K562 (cell line): Measurements from ENCODE around the gene SLAIN2. TPM values are rescaled to one million over a fixed set of nuclear protein-coding genes. Genes with fewer than 3 reads are reported as not detected.

Experiments
- ATAC-seq: fragments of 200-7000 bp; cut with Tn5 transposase; 3 replicates; pipeline ENCODE4 v1.9.1; 2020; ENCODE audit warnings: moderate library complexity
- BruUV-seq: library from RNA; stranded (reverse); fragments of 400-500 nt; replicated peaks from 2 replicates; lab custom pipeline; 2021; lab: Mats Ljungman, UMichigan
- CTCF ChIA-PET: fragments of 300-600 bp; formaldehyde crosslinking; extraction: SDS; loops from one replicate; lab custom pipeline; 2021; ENCODE audit warnings: low intra/inter-chr PET ratio; lab: Yijun Ruan, JAX
- POLR2A ChIA-PET: fragments of 300-600, 350-650 bp; sonication (Branson Sonifier 250); formaldehyde crosslinking; extraction: SDS; loops from one replicate; lab custom pipeline; 2021; ENCODE audit warnings: antibody characterized with exemption, inconsistent platforms; lab: Yijun Ruan, JAX
- DNase-seq, 4 experiments: peaks; one replicate each; pipeline versions ENCODE4 v3.0.0 to v3.0.0-alpha.2; 2011 to 2018; ENCODE audit warnings: low spot score in 3 of 4, mixed read lengths in 3 of 4; ENCODE audit errors: extremely low read depth in 1 of 4
- FAIRE-seq: peaks from 2 replicates; lab custom pipeline; 2011; peaks lifted over from hg19 to GRCh38; lab: Jason Lieb, UNC
- H2AFZ ChIP-seq: 2 replicates; pipeline ENCODE4 v1.6.0; 2011; ENCODE audit warnings: low read depth, low read length, control low read depth, inconsistent platforms
- H3K27ac ChIP-seq: fragments of 200-600 bp; 3 replicates; pipeline ENCODE4 v1.8.0; 2011; ENCODE audit warnings: low read depth, mild to moderate bottlenecking, control low read depth, inconsistent platforms, low read length, moderate library complexity, mixed read lengths; ENCODE audit errors: extremely low read depth
- H3K27me3 ChIP-seq, 2 experiments: fragments of 300-600 bp in 1 of 2; 2 replicates in 1 of 2; 3 replicates in 1 of 2; pipeline versions ENCODE4 v1.6.0 to v1.8.0; 2011; ENCODE audit warnings: inconsistent platforms in 2 of 2, low read length in 2 of 2, mild to moderate bottlenecking in 1 of 2, mixed read lengths in 1 of 2, moderate library complexity in 1 of 2; ENCODE audit not compliant: control insufficient read depth in 2 of 2, insufficient read depth in 2 of 2
- H3K36me3 ChIP-seq: fragments of 300-600 bp; 3 replicates; pipeline ENCODE4 v1.8.0; 2011; ENCODE audit warnings: mild to moderate bottlenecking, low read length, inconsistent platforms; ENCODE audit not compliant: control insufficient read depth, insufficient read depth
- H3K4me1 ChIP-seq, 2 experiments: fragments of 200-600 bp in 1 of 2; replicated peaks in 1 of 2; 2 replicates in 1 of 2; 3 replicates in 1 of 2; pipeline versions ENCODE4 v1.5.1 to v1.8.0; 2011; ENCODE audit warnings: inconsistent platforms in 2 of 2, low read length in 2 of 2, mild to moderate bottlenecking in 1 of 2, mixed read lengths in 1 of 2, moderate library complexity in 1 of 2; ENCODE audit not compliant: control insufficient read depth in 2 of 2, insufficient read depth in 2 of 2
- H3K4me2 ChIP-seq: 2 replicates; pipeline ENCODE4 v1.6.1; 2011; ENCODE audit warnings: low read length, control low read depth, inconsistent platforms, mixed read lengths; ENCODE audit not compliant: insufficient read depth
- H3K4me3 ChIP-seq: fragments of 200-600 bp; sonication (generic), shearing (Covaris generic); 2 replicates; pipeline ENCODE4 v1.5.1; 2016; ENCODE audit warnings: control low read depth, inconsistent platforms
- H3K79me2 ChIP-seq: fragments of 200-600 bp; 3 replicates; pipeline ENCODE4 v1.8.0; 2011; ENCODE audit warnings: low read length, inconsistent platforms; ENCODE audit not compliant: control insufficient read depth, insufficient read depth
- H3K9ac ChIP-seq, 2 experiments: 2 replicates each; pipeline versions ENCODE4 v1.6.0 to v1.6.1; 2011; ENCODE audit warnings: low read depth in 2 of 2, low read length in 2 of 2, control low read depth in 1 of 2, inconsistent platforms in 1 of 2, mild to moderate bottlenecking in 1 of 2, mixed read lengths in 1 of 2; ENCODE audit not compliant: insufficient read depth in 1 of 2
- H3K9me1 ChIP-seq: one replicate; pipeline ENCODE4 v1.6.0; 2011; ENCODE audit warnings: inconsistent platforms, mild to moderate bottlenecking, low read length, moderate library complexity; ENCODE audit not compliant: control insufficient read depth, insufficient read depth
- H3K9me3 ChIP-seq: replicated peaks from 2 replicates; pipeline ENCODE4 v1.5.1; 2011; ENCODE audit warnings: low read depth, low read length, inconsistent platforms; ENCODE audit not compliant: control insufficient read depth, insufficient read depth
- H4K20me1 ChIP-seq: replicated peaks from 2 replicates; pipeline ENCODE4 v1.6.1; 2011; ENCODE audit warnings: low read length, inconsistent platforms, mixed read lengths; ENCODE audit not compliant: control insufficient read depth, insufficient read depth
- ATF7 ChIP-seq: fragments of 450-650 bp; IDR thresholded peaks from 2 replicates; pipeline ENCODE4 v1.7.1; 2014; ENCODE audit warnings: mild to moderate bottlenecking, moderate library complexity
- KLF6 ChIP-seq: fragments of 250-450 bp; sonication (Bioruptor Pico); IDR thresholded peaks from 2 replicates; pipeline ENCODE4 v1.4.0; 2020; ENCODE audit warnings: mild to moderate bottlenecking, moderate library complexity, borderline replicate concordance
- NONO ChIP-seq, 2 experiments: fragments of 200-400 bp in 1 of 2; fragments of 450-650 bp in 1 of 2; formaldehyde crosslinking in 1 of 2; IDR thresholded peaks; 2 replicates each; pipeline ENCODE4 v1.6.1; 2017; ENCODE audit warnings: low read depth in 2 of 2, mild to moderate bottlenecking in 2 of 2, moderate library complexity in 2 of 2, low read length in 1 of 2
- SMAD3 ChIP-seq: fragments of 450-650 bp; formaldehyde crosslinking; conservative IDR thresholded peaks from 2 replicates; pipeline ENCODE4 v1.4.0; 2020; ENCODE audit warnings: mild to moderate bottlenecking
- ZNF589 ChIP-seq: fragments of 200-800 bp; sonication (Bioruptor generic); IDR thresholded peaks from 2 replicates; pipeline ENCODE4 v1.6.1; 2016; ENCODE audit warnings: low read depth, missing genetic modification characterization, missing compliant biosample characterization
- WGBS: fragments of 100-300 bp; shearing (Covaris generic); methylation state at CpG from one replicate; pipeline ENCODE4 v1.1.6; 2016; ENCODE audit warnings: low coverage, mixed read lengths; ENCODE audit not compliant: insufficient coverage; ENCODE audit errors: missing lambda C conversion rate; 5-methylcytosine and 5-hydroxymethylcytosine counted together
- in situ Hi-C: fragments of 300-500 bp; cut with MboI; formaldehyde crosslinking; loops from 4 replicates; pipeline ENCODE4 v1.15.0; 2018; ENCODE audit warnings: inconsistent platforms, mixed read lengths
- intact Hi-C: fragments of 100-400 bp; cut with micrococcal nuclease; formaldehyde crosslinking; loops from 2 replicates; pipeline ENCODE4 v1.14.2; 2022
- polyA plus RNA-seq, 8 experiments: library from polyadenylated mRNA; depleted of rRNA in 4 of 8; stranded (reverse) in 5 of 8; unstranded in 3 of 8; fragments of >200 nt; fragmentation: Nextera tagmentation in 2 of 8; fragmentation: Illumina TruSeq in 1 of 8; extraction: Ambion mirVana in 2 of 8; extraction: Trizol in 1 of 8; gene quantifications; 2 replicates each; pipeline versions ENCODE4 v1.2.1 to v1.2.3, GENCODE V29; 2011 to 2014; ENCODE audit warnings: inconsistent platforms in 1 of 8, missing spikeins in 1 of 8
- total RNA-seq, 7 experiments: library from RNA; depleted of rRNA in 6 of 7; stranded (reverse); fragments of >200 nt in 6 of 7; fragmentation: Illumina TruSeq in 2 of 7; extraction: Trizol in 2 of 7; gene quantifications; 2 replicates each; pipeline versions ENCODE4 v1.2.1 to v1.2.3, GENCODE V29; 2011 to 2021; ENCODE audit warnings: low replicate concordance in 1 of 7
- TF ChIP-seq, protein P1 (sequence below): IDR thresholded peaks from 2 replicates; pipeline ENCODE4 v1.6.1; 2011; ENCODE audit not compliant: insufficient read length; ENCODE audit errors: extremely low read depth
- TF ChIP-seq, protein P2 (sequence below): sonication (generic); formaldehyde crosslinking; IDR thresholded peaks from 2 replicates; pipeline ENCODE4 v1.8.0; 2023; ENCODE audit warnings: missing genetic modification reagents, mild to moderate bottlenecking, borderline replicate concordance
- TF ChIP-seq, protein P3 (sequence below): sonication (generic); IDR thresholded peaks from 2 replicates; pipeline ENCODE4 v1.6.1; 2016

The SLAIN2 gene
- total and polyA plus RNA-seq, 9 of the 15 experiments (the other 6 are each of a cell fraction or from before 2014, with no cell fraction given): 3.5 to 116 (median 35.0) TPM

DNA sequence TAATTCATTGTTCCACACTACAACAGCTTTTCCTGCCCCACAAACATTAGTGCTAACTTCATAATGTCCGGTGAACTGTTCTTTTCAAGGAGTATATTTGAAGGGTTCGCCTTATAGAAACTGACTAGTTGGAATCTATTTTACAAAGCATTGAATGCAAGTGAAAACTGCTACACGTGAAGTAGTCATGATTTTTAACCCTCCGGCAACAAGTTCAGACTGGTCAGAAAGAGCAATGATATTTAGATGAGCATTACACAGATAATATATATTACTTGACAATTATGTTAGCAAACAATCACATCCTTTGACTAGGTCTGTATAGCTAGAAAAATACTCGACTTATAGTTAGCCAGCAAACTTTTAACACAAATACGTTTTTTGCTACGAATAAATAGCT is 1.7 kb upstream of the SLAIN2 start:
- H3K27ac ChIP-seq: peak overlapping the region; percentile 98; the same call in 2 of the 3 replicates
- H3K9me3 ChIP-seq: no peaks in the 10 kb centered on the region
- BruUV-seq: no TSS peak
- no peaks in the 10 kb centered on the region for H3K9me1 ChIP-seq
- H3K27me3 ChIP-seq: no peaks in the 10 kb centered on the region
- DNase-seq (no peak), FAIRE-seq (no peak), ATAC-seq (no peak)
- H3K4me3 ChIP-seq: no peak overlapping the region
- peaks cover 14% of the 10 kb centered on the region; the same call in 1 of the 2 replicates for H4K20me1 ChIP-seq
- H3K4me1 ChIP-seq: peaks cover 12 to 45% of the 10 kb centered on the region in 2 experiments; a peak in 4 of 5 replicates
- H3K79me2 ChIP-seq: peaks cover 33% of the 10 kb centered on the region
- peak overlapping the region in 1 of 2 experiments; percentile 94; a peak in 2 of 4 replicates for H3K9ac ChIP-seq
- in situ Hi-C loops: no loop called here
- H3K4me2 ChIP-seq: peak overlapping the region; percentile 88
- CTCF ChIA-PET: no interaction called here
- WGBS: 27% methylated on average over 7 of the region's 7 CpGs
- 0 out of 2 replicates have a peak, but pooled peaks have one; percentile 15 for TF ChIP-seq ZNF589
- TF ChIP-seq KLF6 (CRISPR knock-in tag): no peak
- no peak for TF ChIP-seq ATF7
- TF ChIP-seq, protein P1, sequence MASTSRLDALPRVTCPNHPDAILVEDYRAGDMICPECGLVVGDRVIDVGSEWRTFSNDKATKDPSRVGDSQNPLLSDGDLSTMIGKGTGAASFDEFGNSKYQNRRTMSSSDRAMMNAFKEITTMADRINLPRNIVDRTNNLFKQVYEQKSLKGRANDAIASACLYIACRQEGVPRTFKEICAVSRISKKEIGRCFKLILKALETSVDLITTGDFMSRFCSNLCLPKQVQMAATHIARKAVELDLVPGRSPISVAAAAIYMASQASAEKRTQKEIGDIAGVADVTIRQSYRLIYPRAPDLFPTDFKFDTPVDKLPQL: no peak
- TF ChIP-seq, protein P2, sequence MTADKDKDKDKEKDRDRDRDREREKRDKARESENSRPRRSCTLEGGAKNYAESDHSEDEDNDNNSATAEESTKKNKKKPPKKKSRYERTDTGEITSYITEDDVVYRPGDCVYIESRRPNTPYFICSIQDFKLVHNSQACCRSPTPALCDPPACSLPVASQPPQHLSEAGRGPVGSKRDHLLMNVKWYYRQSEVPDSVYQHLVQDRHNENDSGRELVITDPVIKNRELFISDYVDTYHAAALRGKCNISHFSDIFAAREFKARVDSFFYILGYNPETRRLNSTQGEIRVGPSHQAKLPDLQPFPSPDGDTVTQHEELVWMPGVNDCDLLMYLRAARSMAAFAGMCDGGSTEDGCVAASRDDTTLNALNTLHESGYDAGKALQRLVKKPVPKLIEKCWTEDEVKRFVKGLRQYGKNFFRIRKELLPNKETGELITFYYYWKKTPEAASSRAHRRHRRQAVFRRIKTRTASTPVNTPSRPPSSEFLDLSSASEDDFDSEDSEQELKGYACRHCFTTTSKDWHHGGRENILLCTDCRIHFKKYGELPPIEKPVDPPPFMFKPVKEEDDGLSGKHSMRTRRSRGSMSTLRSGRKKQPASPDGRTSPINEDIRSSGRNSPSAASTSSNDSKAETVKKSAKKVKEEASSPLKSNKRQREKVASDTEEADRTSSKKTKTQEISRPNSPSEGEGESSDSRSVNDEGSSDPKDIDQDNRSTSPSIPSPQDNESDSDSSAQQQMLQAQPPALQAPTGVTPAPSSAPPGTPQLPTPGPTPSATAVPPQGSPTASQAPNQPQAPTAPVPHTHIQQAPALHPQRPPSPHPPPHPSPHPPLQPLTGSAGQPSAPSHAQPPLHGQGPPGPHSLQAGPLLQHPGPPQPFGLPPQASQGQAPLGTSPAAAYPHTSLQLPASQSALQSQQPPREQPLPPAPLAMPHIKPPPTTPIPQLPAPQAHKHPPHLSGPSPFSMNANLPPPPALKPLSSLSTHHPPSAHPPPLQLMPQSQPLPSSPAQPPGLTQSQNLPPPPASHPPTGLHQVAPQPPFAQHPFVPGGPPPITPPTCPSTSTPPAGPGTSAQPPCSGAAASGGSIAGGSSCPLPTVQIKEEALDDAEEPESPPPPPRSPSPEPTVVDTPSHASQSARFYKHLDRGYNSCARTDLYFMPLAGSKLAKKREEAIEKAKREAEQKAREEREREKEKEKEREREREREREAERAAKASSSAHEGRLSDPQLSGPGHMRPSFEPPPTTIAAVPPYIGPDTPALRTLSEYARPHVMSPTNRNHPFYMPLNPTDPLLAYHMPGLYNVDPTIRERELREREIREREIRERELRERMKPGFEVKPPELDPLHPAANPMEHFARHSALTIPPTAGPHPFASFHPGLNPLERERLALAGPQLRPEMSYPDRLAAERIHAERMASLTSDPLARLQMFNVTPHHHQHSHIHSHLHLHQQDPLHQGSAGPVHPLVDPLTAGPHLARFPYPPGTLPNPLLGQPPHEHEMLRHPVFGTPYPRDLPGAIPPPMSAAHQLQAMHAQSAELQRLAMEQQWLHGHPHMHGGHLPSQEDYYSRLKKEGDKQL (CRISPR knock-in tag): no peak
- no peak for TF ChIP-seq NONO (IDR thresholded peaks at IDR 0.05; ENCODE audit: low read depth in 2 of 2, low read length in 1 of 2)
- TF ChIP-seq SMAD3: no peak
- TF ChIP-seq, protein P3, sequence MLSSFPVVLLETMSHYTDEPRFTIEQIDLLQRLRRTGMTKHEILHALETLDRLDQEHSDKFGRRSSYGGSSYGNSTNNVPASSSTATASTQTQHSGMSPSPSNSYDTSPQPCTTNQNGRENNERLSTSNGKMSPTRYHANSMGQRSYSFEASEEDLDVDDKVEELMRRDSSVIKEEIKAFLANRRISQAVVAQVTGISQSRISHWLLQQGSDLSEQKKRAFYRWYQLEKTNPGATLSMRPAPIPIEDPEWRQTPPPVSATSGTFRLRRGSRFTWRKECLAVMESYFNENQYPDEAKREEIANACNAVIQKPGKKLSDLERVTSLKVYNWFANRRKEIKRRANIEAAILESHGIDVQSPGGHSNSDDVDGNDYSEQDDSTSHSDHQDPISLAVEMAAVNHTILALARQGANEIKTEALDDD: peak; percentile 76
- POLR2A ChIA-PET: interaction anchor here (0.8 to 2.8 kb wide), 2 partner anchors 11 to 31 kb away, joined by 3 to 16 read pairs; no protein-coding TSS in a partner anchor
- intact Hi-C loops: no loop called here
- no peaks in the 10 kb centered on the region for H3K36me3 ChIP-seq
- peak overlapping the region; percentile 94 for H2AFZ ChIP-seq
